Myocyte (in vitro differentiated cells): ENCODE measurements around the gene SFXN5. TPM values are rescaled to one million over a fixed set of nuclear protein-coding genes. Genes with fewer than 3 reads are reported as not detected.
A peak's percentile ranks its signal among the peaks of the same experiment; 100 is the strongest.

ENCODE experiments used
- DNase-seq: peaks from one replicate; pipeline ENCODE4 v3.0.0-alpha.2; 2012; ENCODE audit warnings: low read depth
- total RNA-seq: library from RNA; depleted of rRNA; stranded (reverse); fragments of >200 nt; gene quantifications from 2 replicates; pipeline ENCODE4 v1.2.3, GENCODE V29; 2014

The SFXN5 gene
- total RNA-seq, 1 donor from 2014 or later: 9.5 TPM

DNA sequence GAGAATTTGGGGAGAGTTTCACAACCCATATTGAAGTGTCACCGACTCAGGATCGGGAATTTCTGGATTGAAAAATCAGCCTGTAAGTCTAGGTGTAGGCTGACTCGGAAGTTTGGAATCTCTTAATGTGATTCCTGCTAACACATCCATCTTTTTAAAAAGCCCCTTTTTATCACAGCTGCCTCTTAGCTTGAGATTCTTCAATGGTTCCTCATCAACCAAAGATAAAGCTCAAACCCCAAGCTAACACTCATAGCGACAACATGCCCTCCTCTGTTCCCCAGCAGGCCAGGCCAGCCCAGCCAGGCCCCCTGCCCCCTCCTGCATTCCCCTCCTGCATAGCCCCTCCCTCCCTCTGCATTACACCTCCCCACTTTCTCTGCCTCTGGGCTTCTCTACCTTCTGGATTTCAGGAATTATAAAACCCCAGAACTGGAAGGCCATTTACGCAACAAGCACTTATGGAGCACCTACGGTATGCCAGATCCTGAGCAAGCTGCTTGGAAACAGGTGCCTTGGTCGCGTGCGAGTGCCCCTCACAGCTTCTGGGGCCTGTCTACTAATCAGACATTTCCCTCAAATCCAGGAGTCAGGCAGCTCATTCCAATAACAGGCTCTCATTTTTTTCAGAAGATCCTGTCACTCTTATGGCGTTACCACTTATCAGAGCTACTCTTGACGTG lies 90.8 kb downstream of the SFXN5 start:
- DNase-seq: peak; percentile 61

- no peak for DNase-seq
Measured at GRCh38 chr2:72979896-72980295, 91.6 kb downstream of the SFXN5 start.

GRCh38 chr2:72975017-72975416 lies 96.5 kb downstream of the SFXN5 start:
- no peak for DNase-seq

GRCh38 chr2:72974436-72974754 lies 97.1 kb downstream of the SFXN5 start:
- no peak for DNase-seq

DNA sequence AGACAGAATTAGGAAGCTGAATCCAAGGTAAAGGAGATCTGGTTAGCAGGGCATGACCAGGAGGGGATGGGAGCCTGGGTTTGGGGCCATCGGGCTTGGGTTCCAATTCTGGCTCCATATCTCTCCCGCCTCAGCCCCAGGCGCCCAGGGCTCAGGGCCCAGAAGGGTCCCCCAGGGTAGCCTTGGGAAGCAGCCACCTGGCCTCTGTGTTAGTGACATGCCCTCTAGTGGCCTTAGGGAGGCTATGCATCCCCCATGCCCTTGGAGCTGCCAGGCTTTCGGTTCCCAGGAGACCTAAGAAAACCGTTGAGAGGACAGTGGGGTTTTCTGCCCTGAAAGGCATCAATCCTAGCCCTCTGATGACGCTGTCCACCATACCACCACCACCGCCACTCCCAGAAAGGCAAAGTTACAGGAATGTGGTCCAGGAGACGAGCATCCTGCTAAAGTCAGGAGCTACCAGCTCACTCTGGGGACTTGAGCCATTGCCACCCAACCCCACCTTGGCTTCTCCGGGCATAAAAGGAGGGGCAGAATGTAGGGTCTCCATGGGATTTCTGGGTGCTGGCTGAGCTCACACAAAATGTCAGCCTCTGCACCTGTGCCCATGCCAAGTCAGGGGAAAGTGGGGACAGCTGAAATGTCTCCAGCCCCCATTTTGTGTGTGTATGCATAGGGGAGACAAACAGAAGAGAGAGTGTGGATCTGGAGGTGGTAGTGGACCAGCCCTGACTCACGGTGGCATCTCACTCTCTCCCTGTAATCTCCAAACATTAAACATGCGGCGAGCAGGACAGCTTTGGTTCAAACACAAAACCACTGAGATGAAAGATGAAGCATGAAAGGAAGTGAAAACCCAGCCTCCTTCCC lies 97.7 kb downstream of the SFXN5 start:
- DNase-seq: peak; percentile 68

DNA sequence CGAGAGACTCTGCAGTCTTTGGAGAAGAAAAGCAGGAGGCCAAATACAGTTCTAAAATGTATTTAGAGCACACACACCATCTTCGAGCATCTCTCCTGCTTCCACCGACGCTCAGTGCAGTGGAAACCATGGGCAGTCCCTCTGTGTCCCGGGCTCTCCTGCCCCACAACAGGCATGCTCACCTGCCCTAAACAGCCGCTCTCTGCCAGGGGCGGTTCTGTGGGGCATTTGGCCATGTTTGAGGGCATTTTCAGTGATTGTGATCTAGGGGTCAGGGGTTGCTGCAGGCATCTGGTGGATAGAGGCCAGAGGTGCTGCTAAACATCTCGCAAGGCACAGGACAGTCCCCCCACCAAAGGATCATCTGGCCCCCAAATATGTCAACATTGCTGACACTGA lies 98.4 kb downstream of the SFXN5 start:
- DNase-seq: no peak

DNA sequence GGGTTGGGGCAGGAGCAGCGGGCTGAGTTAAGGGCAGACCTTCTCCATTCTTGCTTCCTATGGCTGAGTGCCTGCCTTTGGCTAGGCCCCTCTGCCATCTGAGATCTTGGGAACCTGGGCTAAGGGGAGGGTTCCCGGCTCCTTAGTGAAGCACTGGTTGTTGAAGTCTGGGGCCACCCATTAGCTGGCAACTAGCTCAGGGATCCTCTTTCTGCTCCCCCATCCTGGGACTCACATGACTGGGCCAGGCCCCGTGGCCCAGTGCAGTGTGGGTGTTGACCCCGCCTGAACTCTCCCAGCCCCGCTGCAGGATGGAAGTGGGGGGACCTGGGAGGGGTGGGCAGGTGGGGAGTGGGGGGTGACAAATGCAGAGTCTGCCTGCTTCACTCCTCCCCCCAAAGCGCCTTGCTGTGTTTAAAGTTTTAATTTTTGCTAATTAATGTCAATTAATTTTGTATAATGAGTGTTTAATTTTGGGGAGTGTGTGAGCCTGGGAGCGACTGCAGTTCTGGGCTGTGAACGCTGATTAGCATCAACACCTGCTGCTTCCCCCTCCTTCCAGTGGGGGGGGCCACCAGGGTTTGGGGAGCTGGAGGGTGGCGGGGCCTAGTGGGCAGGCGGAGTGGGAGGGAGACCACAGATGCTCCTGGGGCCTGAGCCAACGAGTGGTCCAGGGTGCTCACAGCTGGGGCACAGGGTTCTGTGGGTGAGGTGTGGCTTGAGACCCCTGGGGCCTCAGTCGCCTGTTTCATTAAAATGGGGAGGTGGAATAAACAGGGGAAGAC lies 99.0 kb downstream of the SFXN5 start:
- DNase-seq: no peak

DNA sequence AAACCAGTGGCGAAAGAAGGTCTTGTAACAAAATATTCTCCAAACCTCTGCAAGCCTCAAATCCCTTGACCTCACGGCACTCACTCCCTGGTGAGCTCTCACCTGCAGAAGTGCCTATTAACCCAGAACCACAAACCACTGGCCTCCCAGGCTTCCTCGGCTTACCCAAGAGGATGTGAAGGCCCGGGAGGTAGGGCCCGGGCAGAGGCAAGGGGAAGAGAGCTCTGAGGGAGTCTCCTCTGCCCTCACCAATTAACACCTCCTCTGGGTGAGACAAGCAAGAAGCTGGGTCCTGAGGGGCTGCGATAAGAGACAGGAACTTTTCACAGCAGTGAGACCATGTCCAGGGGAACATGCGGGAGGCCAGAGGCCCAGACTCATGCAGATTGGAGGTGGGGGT lies 100.5 kb downstream of the SFXN5 start:
- DNase-seq: no peak

DNA sequence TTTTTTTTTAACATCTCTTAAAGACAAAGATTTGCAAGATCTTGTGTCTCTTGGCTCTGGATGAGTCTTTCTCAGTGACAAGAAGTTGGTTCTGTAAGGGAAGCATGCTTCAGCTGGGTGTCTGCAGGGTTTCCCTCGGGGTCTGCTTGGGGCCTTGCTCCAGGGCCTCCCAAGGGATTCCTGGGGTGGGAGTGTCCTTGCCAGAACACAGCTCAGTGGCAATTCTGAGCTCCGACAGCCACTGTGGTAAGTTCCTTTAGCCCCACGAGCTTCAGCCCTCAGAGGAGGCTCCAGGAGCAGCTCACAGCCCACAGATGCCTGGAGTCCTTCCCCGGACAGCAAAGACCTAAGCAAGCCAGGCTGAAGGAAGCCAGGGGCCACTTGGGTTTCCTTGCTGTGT lies 101.8 kb downstream of the SFXN5 start:
- no peak for DNase-seq

DNA sequence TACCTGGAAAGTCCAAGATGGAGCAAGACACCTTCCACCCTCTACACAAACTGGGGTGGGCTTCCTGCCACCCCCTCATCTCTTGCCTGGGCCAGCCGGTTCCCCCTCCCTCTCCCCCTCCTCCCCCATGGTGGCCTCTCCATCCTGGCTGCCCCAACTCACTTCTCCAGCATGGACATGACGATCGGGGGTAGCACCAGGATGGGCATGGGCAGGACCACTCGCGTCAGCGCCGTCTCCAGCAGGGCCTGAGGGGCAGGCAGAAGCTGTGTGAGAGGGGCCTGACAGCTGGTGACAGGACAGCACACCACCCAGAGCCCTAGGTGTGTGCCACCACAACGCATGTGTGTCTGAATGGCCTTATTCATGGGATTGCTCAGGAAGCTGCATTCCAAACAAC lies 103.2 kb downstream of the SFXN5 start:
- DNase-seq: no peak

DNA sequence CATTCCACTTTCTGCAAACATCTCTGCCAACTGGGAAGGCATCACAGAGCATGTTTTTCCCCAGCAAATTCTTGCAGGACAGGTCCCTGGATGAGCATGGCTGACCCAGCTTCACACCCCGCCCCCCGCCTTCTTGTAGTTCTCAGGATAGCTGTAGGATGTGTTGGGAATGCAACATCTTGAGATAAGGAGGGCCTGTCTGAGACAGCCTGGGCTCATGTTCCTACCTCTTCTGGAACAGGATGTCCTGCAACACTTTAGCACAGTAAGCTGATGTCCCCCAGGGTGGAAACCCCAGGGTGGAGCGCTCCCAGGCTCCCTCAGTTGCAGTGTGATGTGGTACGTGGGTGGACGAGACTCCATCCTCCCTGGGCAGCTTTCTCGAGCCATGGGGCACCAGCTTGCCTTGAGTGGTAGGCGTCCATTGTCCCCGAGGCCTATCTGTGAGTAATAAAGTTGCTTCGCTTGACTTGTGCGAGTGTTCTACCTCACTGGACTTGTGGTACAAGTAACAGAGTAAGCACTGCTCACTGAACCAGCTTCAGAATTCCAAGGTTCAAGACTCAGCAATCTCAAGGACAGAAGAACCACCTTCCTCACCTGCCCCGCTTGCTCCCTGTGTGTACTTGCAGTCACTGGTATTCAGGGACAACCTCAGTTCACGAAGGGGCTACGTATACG lies 105.6 kb downstream of the SFXN5 start:
- DNase-seq: no peak

- no peak for DNase-seq
Measured at GRCh38 chr2:72965016-72965415, 106.5 kb downstream of the SFXN5 start.

- no peak for DNase-seq
Measured at GRCh38 chr2:72964146-72964525, 107.4 kb downstream of the SFXN5 start.

DNA sequence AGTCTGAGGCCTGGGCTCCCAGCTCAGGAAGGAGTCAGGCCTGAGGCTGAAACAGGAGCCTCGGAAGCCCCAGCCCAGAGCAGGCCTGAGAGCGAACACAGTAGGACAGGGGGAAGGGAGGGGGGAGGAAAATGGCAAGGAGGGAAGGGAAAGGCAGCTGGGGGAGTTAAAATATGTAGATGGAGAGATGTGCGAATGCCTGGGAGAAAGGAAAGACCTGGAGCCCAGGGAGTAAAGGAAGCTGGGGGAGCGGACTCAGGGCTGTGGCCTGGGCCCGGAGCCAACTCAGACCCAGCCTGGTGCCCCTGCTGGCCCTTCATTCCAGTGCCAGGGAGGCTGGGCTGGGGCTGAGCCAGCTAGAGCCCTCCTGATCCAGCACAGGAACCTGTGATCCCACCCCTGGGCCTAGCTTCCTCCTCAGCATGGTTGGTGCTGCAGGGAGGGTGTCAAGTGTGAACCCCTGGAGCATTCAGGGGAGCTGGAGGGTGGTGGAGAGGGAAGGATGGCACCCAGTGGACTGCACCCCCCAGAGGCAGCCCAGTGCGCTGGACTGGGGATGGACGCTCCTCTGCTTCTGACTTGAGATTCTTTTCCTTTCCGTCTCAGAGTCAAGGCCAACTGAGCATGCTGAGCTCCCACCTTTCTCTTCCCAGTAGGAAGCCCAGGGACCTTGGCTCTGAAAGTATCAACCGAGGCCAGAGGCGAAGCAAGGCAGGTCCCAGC lies 107.9 kb downstream of the SFXN5 start:
- DNase-seq: no peak

- no peak for DNase-seq
Measured at GRCh38 chr2:72962911-72963310, 108.6 kb downstream of the SFXN5 start.

DNA sequence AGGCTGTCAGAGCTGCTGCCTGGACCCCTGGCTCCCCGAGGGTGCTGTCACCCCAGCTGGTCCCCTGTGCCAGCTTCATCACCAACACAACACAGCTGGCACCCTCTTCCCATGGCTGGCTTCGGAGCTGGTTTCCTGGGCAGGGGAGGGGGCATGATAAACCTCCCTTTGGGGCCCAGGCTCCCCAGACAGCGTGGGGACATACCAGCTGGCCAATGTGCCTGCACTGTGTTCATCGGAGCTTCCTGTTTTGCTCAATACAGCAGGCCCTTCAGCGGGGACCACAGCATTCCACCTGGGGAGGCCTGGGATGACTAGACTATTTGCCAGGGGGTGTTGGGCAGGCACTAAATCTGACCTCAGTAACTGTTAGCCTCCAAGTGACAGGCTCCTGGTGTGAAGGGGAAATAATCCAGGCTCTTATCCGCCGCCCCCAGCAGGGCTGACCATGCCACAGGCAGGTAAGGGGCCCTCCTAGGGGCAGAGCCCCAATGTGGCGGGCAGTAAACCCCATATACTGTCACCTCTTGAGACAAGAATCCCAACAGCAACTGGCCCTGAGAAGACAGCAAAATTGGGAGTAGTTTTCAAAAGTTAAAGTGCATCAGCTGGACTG lies 109.6 kb downstream of the SFXN5 start:
- DNase-seq: no peak

DNA sequence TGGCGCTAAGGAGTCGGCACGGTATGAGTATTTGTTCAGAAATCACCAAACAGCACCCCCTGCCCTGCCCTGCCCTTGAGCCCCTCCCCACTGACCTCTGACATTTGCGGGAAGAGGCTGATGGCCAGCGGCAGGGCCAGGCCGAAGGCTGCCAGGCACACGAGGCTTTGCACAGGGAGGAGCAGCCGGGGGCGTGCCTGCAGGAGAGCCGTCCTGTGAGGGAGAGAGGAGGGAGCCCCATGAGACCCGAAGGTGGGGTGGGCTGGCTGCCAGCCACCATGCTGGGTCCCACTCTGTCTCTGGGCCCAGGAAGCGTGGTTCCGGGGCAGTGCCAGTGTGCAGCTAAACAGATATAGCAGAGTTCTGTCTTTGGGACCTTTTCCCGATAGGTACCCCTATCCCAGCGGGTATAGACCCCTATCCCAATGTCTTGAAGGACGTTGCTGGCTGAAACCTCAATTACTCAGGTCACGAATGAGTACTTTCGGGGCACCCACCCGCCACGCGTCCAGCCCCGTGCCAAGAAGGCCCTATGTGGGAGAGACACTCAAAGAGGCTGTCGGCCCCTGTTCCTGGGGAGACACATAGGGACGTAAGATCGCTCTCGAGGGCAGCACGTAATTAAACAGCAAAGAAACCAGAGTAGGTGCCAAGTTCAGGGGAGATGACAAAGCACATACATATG lies 110.3 kb downstream of the SFXN5 start:
- no peak for DNase-seq

DNA sequence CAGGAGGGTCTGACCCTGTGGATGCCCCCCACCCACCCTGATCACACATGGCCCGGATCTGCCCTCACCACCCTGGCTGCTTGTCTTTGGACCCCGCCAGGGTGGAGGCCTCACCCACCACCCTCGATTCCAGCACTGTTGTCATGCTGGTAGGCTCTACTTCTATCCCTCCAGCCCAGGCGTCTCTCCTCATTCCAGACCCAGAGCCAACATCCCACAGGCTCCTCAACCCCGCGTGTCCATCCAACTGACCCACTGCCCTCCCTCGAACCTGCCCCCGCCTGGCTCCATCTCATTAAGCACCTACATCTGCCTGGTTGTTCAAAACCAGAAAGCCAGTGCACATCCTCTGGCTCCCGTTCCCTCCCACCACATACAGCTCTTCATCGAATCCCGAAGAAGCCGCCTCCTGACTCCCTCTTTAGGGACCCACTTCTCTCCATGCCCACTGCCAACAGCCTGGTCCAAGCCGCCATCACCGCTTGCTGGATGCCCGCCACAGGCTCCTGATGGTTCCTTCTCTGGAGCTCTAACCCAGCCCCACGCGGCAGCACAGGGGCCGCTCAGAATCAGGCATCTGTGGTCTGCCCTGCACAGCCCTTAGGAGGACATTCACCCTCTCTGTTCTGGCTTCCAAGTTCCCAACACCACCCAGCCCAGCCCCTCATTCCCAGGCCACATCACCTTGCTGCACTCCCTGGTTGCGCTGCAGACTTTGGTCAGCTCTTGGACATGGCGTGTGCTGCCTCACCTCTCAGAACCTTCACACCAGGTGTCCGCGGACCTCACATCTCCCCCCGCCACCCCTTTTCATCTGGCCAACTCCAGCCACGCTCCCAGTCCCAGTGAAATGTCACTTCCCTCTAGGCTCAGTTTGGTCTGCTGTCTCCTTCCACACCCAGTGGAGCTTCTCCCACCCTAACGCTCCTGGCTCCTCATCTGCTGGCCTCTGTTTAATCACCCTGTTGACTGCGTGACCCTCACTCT lies 111.2 kb downstream of the SFXN5 start:
- no peak for DNase-seq

- no peak for DNase-seq
Measured at GRCh38 chr2:72959554-72959953, 112.0 kb downstream of the SFXN5 start.
